HepG2 (cell line): ENCODE data around the gene SAMD4B. TPM values are rescaled to one million over a fixed set of nuclear protein-coding genes. Genes with fewer than 3 reads are reported as not detected.

Source experiments
- ARNT2 ChIP-seq: sonication (generic); formaldehyde crosslinking; IDR thresholded peaks from 2 replicates; pipeline ENCODE4 v1.8.0; 2022; ENCODE audit warnings: mild to moderate bottlenecking, low read depth, missing genetic modification reagents, moderate library complexity
- CERS6 ChIP-seq: sonication (generic); formaldehyde crosslinking; IDR thresholded peaks from 2 replicates; pipeline ENCODE4 v1.5.0; 2020; ENCODE audit warnings: missing genetic modification reagents
- EP300 ChIP-seq, 3 experiments: sonication (generic) in 1 of 3; formaldehyde crosslinking in 1 of 3; IDR thresholded peaks; 2 replicates each; pipeline versions ENCODE4 v1.5.1 to v1.6.1; 2011 to 2020; ENCODE audit warnings: low read depth in 2 of 3, low read length in 2 of 3, borderline replicate concordance in 1 of 3, improper control_type of control experiment in 1 of 3, mild to moderate bottlenecking in 1 of 3, missing genetic modification reagents in 1 of 3, moderate library complexity in 1 of 3
- FOXK2 ChIP-seq: fragments of 450-650 bp; IDR thresholded peaks from 2 replicates; pipeline ENCODE4 v1.6.1; 2016
- FOXM1 ChIP-seq: sonication (generic); formaldehyde crosslinking; IDR thresholded peaks from 2 replicates; pipeline ENCODE4 v1.5.0; 2020; ENCODE audit warnings: missing genetic modification reagents
- GABPA ChIP-seq, 2 experiments: IDR thresholded peaks; 2 replicates each; pipeline ENCODE4 v1.6.1; 2011 to 2016; ENCODE audit warnings: low read depth in 2 of 2, low read length in 1 of 2, missing biosample characterization in 1 of 2, missing genetic modification characterization in 1 of 2
- HOXA7 ChIP-seq: sonication (generic); formaldehyde crosslinking; IDR thresholded peaks from 2 replicates; pipeline ENCODE4 v1.8.1; 2022; ENCODE audit warnings: mild to moderate bottlenecking, missing genetic modification reagents, moderate library complexity
- KLF16 ChIP-seq, 2 experiments: sonication (generic) in 1 of 2; formaldehyde crosslinking in 1 of 2; IDR thresholded peaks; 2 replicates each; pipeline versions ENCODE4 v1.6.1 to v1.8.0; 2016 to 2023; ENCODE audit warnings: missing genetic modification reagents in 2 of 2, missing compliant biosample characterization in 1 of 2
- MBD4 ChIP-seq: IDR thresholded peaks from 2 replicates; pipeline ENCODE4 v1.6.1; 2012; ENCODE audit warnings: low read length, inconsistent platforms, borderline replicate concordance
- NCOR1 ChIP-seq: fragments of 200-600 bp; sonication (generic); IDR thresholded peaks from 2 replicates; pipeline ENCODE4 v1.7.0; 2017; ENCODE audit warnings: antibody characterized with exemption, low read length, borderline replicate concordance
- PPARG ChIP-seq: conservative IDR thresholded peaks from 2 replicates; pipeline ENCODE4 v1.6.1; 2016; ENCODE audit warnings: missing biosample characterization, missing genetic modification reagents
- RFX3 ChIP-seq: IDR thresholded peaks from 2 replicates; pipeline ENCODE4 v1.6.1; 2016; ENCODE audit warnings: missing biosample characterization, missing genetic modification reagents
- SP5 ChIP-seq: IDR thresholded peaks from 2 replicates; pipeline ENCODE4 v1.6.1; 2016; ENCODE audit warnings: low read depth, borderline replicate concordance
- SRF ChIP-seq: IDR thresholded peaks from 2 replicates; pipeline ENCODE4 v1.6.1; 2011; ENCODE audit warnings: mild to moderate bottlenecking, low read depth, low read length, moderate library complexity
- ZHX2 ChIP-seq, 2 experiments: sonication (generic) in 1 of 2; formaldehyde crosslinking in 1 of 2; IDR thresholded peaks; 2 replicates each; pipeline versions ENCODE4 v1.6.1 to v1.9.0; 2014 to 2022; ENCODE audit warnings: antibody characterized with exemption in 1 of 2, borderline replicate concordance in 1 of 2, inconsistent platforms in 1 of 2, low read depth in 1 of 2, missing genetic modification reagents in 1 of 2
- ZNF224 ChIP-seq: sonication (generic); formaldehyde crosslinking; IDR thresholded peaks from 2 replicates; pipeline ENCODE4 v1.5.0; 2020; ENCODE audit warnings: mild to moderate bottlenecking, missing genetic modification reagents
- ZNF232 ChIP-seq: sonication (generic); formaldehyde crosslinking; IDR thresholded peaks from 2 replicates; pipeline ENCODE4 v1.4.0; 2020; ENCODE audit warnings: missing genetic modification reagents, borderline replicate concordance
- ZNF253 ChIP-seq: sonication (generic); formaldehyde crosslinking; IDR thresholded peaks from 2 replicates; pipeline ENCODE4 v1.8.0; 2022; ENCODE audit warnings: mild to moderate bottlenecking, missing genetic modification reagents, borderline replicate concordance
- ZNF790 ChIP-seq: sonication (generic); formaldehyde crosslinking; IDR thresholded peaks from 2 replicates; pipeline ENCODE4 v1.8.0; 2022; ENCODE audit warnings: missing genetic modification reagents, mild to moderate bottlenecking, borderline replicate concordance
- polyA plus RNA-seq, 8 experiments: library from polyadenylated mRNA; depleted of rRNA in 3 of 8; stranded (reverse) in 7 of 8; unstranded in 1 of 8; fragments of >200 nt; fragmentation: Illumina TruSeq in 4 of 8; extraction: Trizol in 4 of 8; gene quantifications; 2 replicates each; pipeline versions ENCODE4 v1.2.1 to v1.2.3, GENCODE V29; 2011 to 2016; ENCODE audit warnings: low read depth in 4 of 8, missing spikeins in 1 of 8, mixed read lengths in 1 of 8; ENCODE audit not compliant: insufficient read depth in 1 of 8
- total RNA-seq, 5 experiments: library from RNA; depleted of rRNA; stranded (reverse); fragments of >200 nt; fragmentation: Illumina TruSeq; extraction: Trizol; gene quantifications; 2 replicates each; pipeline ENCODE4 v1.2.3, GENCODE V29; 2016; ENCODE audit warnings: low read depth in 1 of 5

The SAMD4B gene
- total and polyA plus RNA-seq, 2 of the 13 experiments (the other 11 are each of a cell fraction or from before 2014, with no cell fraction given) = 26.0 to 31.8 TPM

GRCh38 chr19:39410017-39410830 lies 68.0 kb downstream of the SAMD4B start (continued):
- TF ChIP-seq ZNF253 (CRISPR knock-in tag) = no peak
- TF ChIP-seq RFX3 (CRISPR knock-in tag) = no peak
- TF ChIP-seq SRF = peak; percentile 62; the same call in 1 of the 2 replicates
- no peak for TF ChIP-seq NCOR1
- no peak for TF ChIP-seq KLF16 (CRISPR knock-in tag; IDR thresholded peaks at IDR 0.05)
- no peak for TF ChIP-seq PPARG (CRISPR knock-in tag)
- no peak for TF ChIP-seq ZNF232
- peak; percentile 80; the same call in 1 of the 2 replicates for TF ChIP-seq ZNF790
- no peak for TF ChIP-seq ZHX2 (IDR thresholded peaks at IDR 0.05; ENCODE audit: low read depth)
- no peak for TF ChIP-seq ZHX2 (CRISPR knock-in tag; IDR thresholded peaks at IDR 0.05; ENCODE audit: borderline replicate concordance)
- TF ChIP-seq SP5 (CRISPR knock-in tag) = no peak
- no peak for TF ChIP-seq MBD4
- peak; percentile 42; the same call in 1 of the 2 replicates for TF ChIP-seq GABPA (IDR thresholded peaks at IDR 0.05; ENCODE audit: low read depth, low read length)
- TF ChIP-seq GABPA (CRISPR knock-in tag; IDR thresholded peaks at IDR 0.05; ENCODE audit: low read depth) = peak; percentile 31
- TF ChIP-seq ARNT2 = 0 out of 2 replicates have a peak, but pooled peaks have one; percentile 16
- TF ChIP-seq FOXK2 = no peak
- TF ChIP-seq EP300 (IDR thresholded peaks at IDR 0.05; ENCODE audit: low read depth in 2 of 2, low read length in 2 of 2) = no peak
- TF ChIP-seq EP300 (CRISPR knock-in tag; IDR thresholded peaks at IDR 0.05; ENCODE audit: borderline replicate concordance) = no peak
- TF ChIP-seq CERS6 (CRISPR knock-in tag) = no peak
- no peak for TF ChIP-seq FOXM1 (CRISPR knock-in tag)
- 0 out of 2 replicates have a peak, but pooled peaks have one; percentile 10 for TF ChIP-seq ZNF224 (CRISPR knock-in tag)
- no peak for TF ChIP-seq HOXA7 (CRISPR knock-in tag)
